NCI-H526 (cell line): ENCODE results near the gene TM4SF20.

Experiments used
- DNase-seq, 2 experiments: peaks; one replicate each; lab custom pipeline; 2025; lab: John Stamatoyannopoulos, UW

Gene TM4SF20

DNA sequence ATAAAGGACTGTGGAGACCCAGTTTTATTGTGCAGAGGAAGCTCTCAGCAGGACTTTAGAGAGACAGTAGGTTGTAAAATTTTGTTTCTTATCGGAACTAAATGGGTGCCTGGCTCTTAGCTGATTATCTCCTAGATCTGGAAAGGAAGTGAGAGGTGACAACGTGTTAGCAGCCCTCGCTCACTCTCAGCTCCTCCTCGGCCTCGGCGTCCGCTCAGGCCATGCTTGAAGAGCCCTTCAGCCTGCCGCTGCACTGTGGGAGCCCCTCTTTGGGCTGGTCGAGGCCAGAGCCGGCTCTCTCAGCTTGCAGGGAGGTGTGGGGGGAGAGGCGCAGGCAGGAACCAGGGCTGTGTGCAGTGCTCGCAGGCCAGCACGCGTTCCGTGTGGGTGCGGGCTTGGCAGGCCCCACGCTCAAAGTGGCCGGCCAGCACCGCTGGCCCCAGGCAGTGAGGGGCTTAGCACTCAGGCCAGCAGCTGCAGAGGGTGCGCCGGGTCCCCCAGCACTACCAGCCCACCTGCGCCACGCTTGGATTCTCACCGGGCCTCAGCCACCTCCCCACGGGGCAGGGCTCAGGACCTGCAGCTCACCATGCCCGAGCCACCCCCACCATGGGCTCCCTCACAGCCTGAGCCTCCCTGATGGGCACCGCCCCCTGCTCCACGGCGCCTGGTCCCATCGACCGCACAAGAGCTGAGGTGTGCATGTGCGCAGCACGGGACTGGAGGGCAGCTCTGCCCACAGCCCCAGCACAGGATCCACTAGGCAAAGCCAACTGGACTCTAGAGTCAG lies 58.6 kb downstream of the TM4SF20 start:
- no peak for DNase-seq

DNA sequence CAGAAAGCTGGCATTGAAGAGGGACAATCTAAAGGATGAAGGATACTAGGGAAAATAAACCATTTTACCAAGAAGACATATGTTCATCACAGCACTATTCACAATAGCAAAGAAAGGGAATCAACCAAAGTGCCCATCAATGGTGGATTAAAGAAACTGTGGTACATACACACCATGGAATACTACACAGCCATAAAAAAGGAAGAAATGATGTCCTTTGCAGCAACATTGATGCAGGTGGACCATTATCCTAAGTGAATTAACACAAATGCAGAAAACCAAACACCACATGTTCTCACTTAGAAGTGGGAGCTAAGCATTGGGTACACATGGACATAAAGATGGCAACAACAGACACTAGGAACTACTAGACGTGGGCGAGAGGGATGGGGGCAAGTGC lies 61.3 kb downstream of the TM4SF20 start:
- no peak for DNase-seq

DNA sequence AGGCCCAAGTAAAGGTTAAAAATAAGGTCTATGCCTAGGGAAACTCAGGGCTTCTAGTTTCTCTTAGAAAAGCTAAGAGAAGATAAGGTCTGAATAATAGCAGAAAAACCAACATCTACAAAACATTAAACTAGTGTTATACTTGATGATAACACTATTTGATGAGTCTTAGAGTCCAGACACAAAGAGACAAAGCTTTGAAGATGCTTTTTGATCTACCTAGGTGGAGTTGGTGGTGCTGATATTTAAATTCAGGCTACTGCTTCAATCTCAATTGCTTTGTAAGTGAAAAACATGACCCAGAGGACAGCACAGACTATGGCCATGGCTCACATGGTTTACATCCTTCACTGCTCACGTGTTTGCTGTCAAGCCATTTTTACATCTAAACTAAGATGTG lies 65.8 kb downstream of the TM4SF20 start:
- DNase-seq, result no peak

DNA sequence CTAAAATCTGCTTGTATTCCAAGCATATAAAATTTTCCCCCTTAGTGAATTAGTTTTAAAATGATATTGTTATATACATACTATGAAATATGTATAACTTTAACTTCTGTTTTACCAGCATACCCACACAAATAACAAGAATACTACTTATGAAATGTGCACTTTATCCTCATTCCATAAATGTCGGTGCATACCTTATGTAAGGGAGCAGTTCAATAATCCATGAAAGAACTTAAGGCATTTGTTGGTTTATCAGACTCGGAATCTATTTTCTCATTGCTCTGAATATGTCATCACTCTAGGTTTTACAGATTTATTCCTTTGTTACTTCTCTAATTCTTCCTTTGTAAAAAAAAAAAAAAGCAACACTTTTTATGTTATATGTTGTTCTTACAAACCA lies 66.5 kb downstream of the TM4SF20 start:
- DNase-seq, result no peak
